ENCODE results near the gene RIMBP3C.
"Not testable (repeated sequence)": the region's sequence is repeated elsewhere in the genome, so short reads cannot be mapped to it uniquely, and the experiment has no call there.

The RIMBP3C gene

GRCh38 chr22:21526705-21527500 lies 24.4 kb downstream of the RIMBP3C start:
- not testable (repeated sequence) for DNase-seq (ENCODE audit: low read depth)

- DNase-seq (ENCODE audit: low read depth), result not testable (repeated sequence)
These were observed 34.1 kb downstream of the RIMBP3C start for GRCh38 chr22:21516970-21517764.

DNA sequence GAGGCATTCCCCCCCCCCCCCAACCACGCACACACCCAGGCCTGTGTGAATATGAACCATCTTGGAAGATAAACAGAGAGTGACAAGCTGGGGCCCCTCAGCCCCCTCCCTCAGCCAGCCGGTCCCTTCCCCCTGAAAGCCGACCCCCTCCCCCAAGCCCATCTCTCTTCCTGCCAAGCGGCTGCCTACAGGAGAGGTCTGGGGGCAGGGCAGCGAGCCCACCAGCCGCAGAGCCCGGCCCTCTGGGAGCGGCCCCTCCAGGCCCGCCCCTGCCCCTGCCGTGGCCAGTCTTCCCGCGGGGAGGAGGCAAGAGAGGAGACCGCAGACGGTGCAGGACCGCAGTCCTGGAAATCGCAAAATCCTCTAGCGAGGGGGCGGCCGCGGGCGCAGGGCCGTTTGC lies 34.7 kb downstream of the RIMBP3C start:
- DNase-seq (ENCODE audit: low read depth), result not testable (repeated sequence)

- not testable (repeated sequence) for DNase-seq (ENCODE audit: low read depth)
These were observed 36.0 kb downstream of the RIMBP3C start for GRCh38 chr22:21515234-21515633.

GRCh38 chr22:21514117-21514516 lies 37.1 kb downstream of the RIMBP3C start:
- DNase-seq (ENCODE audit: low read depth), result not testable (repeated sequence)

GRCh38 chr22:21512022-21512421 lies 39.2 kb downstream of the RIMBP3C start:
- not testable (repeated sequence) for DNase-seq (ENCODE audit: low read depth)

GRCh38 chr22:21510397-21510796 lies 40.9 kb downstream of the RIMBP3C start:
- not testable (repeated sequence) for DNase-seq (ENCODE audit: low read depth)

DNA sequence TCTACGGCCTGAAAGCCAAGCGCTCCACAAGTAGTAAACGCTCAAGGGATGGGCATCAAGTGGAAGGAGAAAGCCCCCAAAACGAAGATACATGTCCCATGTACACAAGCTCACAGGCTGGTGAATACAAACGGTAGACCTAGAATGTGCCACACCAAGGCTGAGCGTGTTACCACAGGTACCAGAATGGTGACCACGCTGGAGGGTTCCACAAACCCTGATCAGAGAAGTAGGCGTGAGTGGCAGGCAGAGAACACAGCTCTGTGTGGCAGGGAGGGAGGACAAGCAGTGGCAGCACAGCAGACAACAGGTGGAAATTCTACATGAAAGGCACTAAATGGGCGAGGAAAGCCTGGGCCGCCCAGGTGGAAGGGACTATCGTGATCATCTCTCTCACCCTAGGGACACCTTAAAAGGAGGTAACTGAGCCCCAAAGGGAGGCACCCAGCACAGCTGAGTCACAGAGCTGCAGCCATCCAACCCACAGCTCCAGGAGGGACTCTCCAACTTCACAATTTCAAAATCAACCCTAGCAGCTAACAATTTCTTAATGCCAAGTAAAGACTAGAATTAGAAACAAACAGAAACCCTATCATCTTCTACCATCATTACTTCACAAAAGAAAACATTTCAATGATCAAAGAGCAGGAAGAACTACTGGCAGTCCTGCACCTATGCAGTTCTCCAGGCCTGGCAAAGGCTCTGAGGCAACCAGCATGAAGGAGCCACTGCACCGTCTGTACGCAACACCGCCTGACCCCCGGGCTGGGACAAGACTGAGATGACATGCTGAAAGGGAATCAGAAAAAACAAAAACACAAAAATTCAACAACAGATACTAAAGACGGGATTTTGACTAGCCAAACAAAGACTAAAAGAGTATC lies 51.4 kb downstream of the RIMBP3C start:
- not testable (repeated sequence) for DNase-seq (ENCODE audit: low read depth)

- DNase-seq (ENCODE audit: low read depth), result not testable (repeated sequence)
These were observed 52.8 kb downstream of the RIMBP3C start for GRCh38 chr22:21498489-21498888.

DNA sequence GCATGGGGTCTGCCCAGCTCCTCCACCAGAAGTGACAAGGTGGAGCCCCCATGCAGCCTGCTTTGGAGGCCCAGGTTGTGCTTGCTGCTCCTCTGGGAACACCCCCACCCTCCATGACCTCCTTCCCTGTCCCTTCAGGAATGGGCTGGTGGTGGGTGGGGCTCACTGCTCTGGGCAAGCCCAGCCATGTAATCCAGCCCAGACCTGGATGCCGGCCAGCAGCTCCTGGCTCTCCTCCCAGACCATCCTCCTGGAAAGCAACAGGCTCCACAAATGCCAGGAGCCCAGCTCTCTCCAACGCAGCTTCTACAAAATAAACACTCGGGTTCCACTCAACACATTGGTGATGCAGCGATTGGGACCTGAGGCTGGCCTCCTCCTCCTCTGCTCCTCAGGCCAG lies 53.3 kb downstream of the RIMBP3C start:
- not testable (repeated sequence) for DNase-seq (ENCODE audit: low read depth)

Data from GM04503 (cell line).